Epithelial cell of alveolus of lung (primary cell): ENCODE results near the gene XYLT1. TPM values are rescaled to one million over a fixed set of nuclear protein-coding genes. Genes with fewer than 3 reads are reported as not detected.

Experiments
- total RNA-seq: library from RNA; depleted of rRNA; stranded (reverse); fragments of >200 nt; gene quantifications from 2 replicates; pipeline ENCODE4 v1.2.1, GENCODE V29; 2015

Gene XYLT1, protein sequence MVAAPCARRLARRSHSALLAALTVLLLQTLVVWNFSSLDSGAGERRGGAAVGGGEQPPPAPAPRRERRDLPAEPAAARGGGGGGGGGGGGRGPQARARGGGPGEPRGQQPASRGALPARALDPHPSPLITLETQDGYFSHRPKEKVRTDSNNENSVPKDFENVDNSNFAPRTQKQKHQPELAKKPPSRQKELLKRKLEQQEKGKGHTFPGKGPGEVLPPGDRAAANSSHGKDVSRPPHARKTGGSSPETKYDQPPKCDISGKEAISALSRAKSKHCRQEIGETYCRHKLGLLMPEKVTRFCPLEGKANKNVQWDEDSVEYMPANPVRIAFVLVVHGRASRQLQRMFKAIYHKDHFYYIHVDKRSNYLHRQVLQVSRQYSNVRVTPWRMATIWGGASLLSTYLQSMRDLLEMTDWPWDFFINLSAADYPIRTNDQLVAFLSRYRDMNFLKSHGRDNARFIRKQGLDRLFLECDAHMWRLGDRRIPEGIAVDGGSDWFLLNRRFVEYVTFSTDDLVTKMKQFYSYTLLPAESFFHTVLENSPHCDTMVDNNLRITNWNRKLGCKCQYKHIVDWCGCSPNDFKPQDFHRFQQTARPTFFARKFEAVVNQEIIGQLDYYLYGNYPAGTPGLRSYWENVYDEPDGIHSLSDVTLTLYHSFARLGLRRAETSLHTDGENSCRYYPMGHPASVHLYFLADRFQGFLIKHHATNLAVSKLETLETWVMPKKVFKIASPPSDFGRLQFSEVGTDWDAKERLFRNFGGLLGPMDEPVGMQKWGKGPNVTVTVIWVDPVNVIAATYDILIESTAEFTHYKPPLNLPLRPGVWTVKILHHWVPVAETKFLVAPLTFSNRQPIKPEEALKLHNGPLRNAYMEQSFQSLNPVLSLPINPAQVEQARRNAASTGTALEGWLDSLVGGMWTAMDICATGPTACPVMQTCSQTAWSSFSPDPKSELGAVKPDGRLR
- 1.1 and 5.7 TPM in 2 replicates for total RNA-seq

DNA sequence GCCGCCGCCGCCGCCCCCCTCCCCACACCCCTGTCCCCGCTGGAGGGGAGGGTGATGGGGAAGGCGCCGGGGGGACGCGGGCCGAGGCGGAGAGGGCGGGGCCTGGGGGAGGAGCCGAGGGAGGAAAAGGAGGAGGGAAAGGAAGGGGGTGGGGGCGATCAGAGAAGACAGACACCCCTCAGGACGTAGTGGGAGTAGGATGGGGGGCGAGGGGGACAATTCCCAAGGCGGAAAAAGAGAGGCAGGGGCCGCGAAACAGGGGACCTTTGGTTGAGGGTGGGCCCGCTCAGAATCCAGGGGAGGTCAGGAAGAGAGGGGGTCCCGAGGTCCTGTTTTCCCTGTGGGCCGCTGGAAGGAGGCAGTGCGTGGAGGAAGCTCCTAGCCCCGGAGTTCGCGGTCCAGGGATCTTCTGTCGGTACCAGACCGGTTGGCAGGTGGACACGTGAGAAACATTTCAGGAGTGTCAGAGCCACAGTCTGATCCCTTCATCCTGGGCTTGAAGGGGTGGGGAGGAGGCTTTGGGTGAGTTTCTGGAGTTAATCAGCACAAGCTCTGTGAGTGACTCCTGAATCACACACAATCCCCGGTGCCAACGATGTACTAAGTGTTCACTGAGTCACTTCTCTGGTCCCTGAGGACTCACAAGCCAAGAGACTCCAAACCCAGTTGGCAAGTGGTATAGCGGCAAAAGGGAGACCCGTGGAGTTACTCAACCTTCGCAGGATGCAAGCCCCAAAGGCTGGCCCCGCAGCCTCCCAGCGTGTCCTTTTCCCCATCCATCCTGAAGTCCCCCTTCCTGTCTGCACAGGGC, at the start of gene XYLT1:
Gene XYLT1 (minus strand): TSS at position 53 of the 811 bp plus-strand sequence. CDS start 164 bp downstream, outside the sequence.

